Measurements from ENCODE around the gene ALK. TPM values are rescaled to one million over a fixed set of nuclear protein-coding genes. Genes with fewer than 3 reads are reported as not detected.

The ALK gene
- total and polyA plus RNA-seq, 10 of the 15 experiments (the other 5 are each of a cell fraction or from before 2014, with no cell fraction given) = 0.11 TPM; not detected in 9

GRCh38 chr2:29215073-29215472, 706.3 kb downstream of the ALK start:
- Histone ChIP-seq H3K27ac (ENCODE audit: control insufficient read depth, insufficient read depth) (no peak overlapping the region), H2AFZ (ENCODE audit: control insufficient read depth, low read depth, low read length) (no peak overlapping the region), H3K9me3 (replicated peaks; ENCODE audit: control insufficient read depth, insufficient read depth, low read length) (no peaks in the 10 kb centered on the region), H3K27me3 (replicated peaks in 1 of 2; ENCODE audit: control insufficient read depth in 2 of 2, insufficient read depth in 2 of 2, low read length in 1 of 2) (no peaks in the 10 kb centered on the region), H3K36me3 (ENCODE audit: control insufficient read depth in 2 of 2, insufficient read depth in 2 of 2, low read length in 1 of 2) (no peaks in the 10 kb centered on the region), H3K4me2 (ENCODE audit: control insufficient read depth, insufficient read depth) (no peak overlapping the region), H4K20me1 (ENCODE audit: control insufficient read depth, insufficient read depth) (no peaks in the 10 kb centered on the region), H3K4me1 (ENCODE audit: control insufficient read depth, insufficient read depth, low read length) (no peaks in the 10 kb centered on the region), H3K4me3 (no peak overlapping the region), H3K9ac (ENCODE audit: control insufficient read depth, insufficient read depth, low read length) (no peak overlapping the region), H3K79me2 (ENCODE audit: control insufficient read depth, insufficient read depth, low read length) (no peaks in the 10 kb centered on the region)
- POLR2A ChIA-PET = no interaction called here
- intact Hi-C loops (cut with micrococcal nuclease; ENCODE audit: unreplicated experiment) = no loop called here
- DNase-seq (ENCODE audit: low read depth, low spot score) (no peak), FAIRE-seq (no peak), ATAC-seq (no peak)
- CTCF ChIA-PET = no interaction called here
- BruUV-seq (replicated peaks) = no TSS peak
- in situ Hi-C loops (cut with MboI) = no loop called here
- WGBS (ENCODE audit: insufficient coverage, insufficient replicate concordance, low lambda C conversion rate, missing lambda C conversion rate) = 54% methylated on average over 5 of the region's 5 CpGs
- RAD21 ChIA-PET (ENCODE audit: unreplicated experiment) = no interaction called here
- TF ChIP-seq NRF1 (conservative IDR thresholded peaks at IDR 0.05; ENCODE audit: low read depth, low read length) = no peak
- no peak for TF ChIP-seq ZZZ3 (IDR thresholded peaks at IDR 0.05; ENCODE audit: control insufficient read depth, insufficient read length, low read depth)
- no peak for TF ChIP-seq POU2F2 (IDR thresholded peaks at IDR 0.05; ENCODE audit: borderline replicate concordance, low read depth, low read length)
- TF ChIP-seq PBX3 (IDR thresholded peaks at IDR 0.05; ENCODE audit: insufficient replicate concordance, low read depth, low read length) = no peak
- no peak for TF ChIP-seq ASH2L (IDR thresholded peaks at IDR 0.05; ENCODE audit: borderline replicate concordance, low read depth)
- TF ChIP-seq FOXK2 (IDR thresholded peaks at IDR 0.05) = no peak
- no peak for TF ChIP-seq USF2 (IDR thresholded peaks at IDR 0.05; ENCODE audit: borderline replicate concordance, low read depth, low read length)
- no peak for TF ChIP-seq ZBED1 (IDR thresholded peaks at IDR 0.05; ENCODE audit: borderline replicate concordance)
- TF ChIP-seq HDAC6 (IDR thresholded peaks at IDR 0.05; ENCODE audit: unreplicated experiment) = no peak
- no peak for TF ChIP-seq RB1 (IDR thresholded peaks at IDR 0.05; ENCODE audit: borderline replicate concordance)
- TF ChIP-seq FOXM1 (IDR thresholded peaks at IDR 0.05; ENCODE audit: low read depth, low read length) = no peak
- TF ChIP-seq RAD21 (IDR thresholded peaks at IDR 0.05; ENCODE audit: insufficient read depth, low read depth, low read length) = no peak
- SMC1A ChIA-PET (ENCODE audit: uncharacterized antibody, unreplicated experiment) = interaction anchor here (0.7 kb wide), 1 partner anchor 1563 kb away, joined by 3 read pairs; no protein-coding TSS in a partner anchor

All from GM12878 (cell line).